H4 (cell line): ENCODE results near the gene SLC35E1. TPM values are rescaled to one million over a fixed set of nuclear protein-coding genes. Genes with fewer than 3 reads are reported as not detected.
"Not testable (repeated sequence)": the region's sequence is repeated elsewhere in the genome, so short reads cannot be mapped to it uniquely, and the experiment has no call there.

Experiments
- DNase-seq: peaks from one replicate; pipeline ENCODE4 v3.0.0-alpha.2; 2015; ENCODE audit warnings: low spot score
- total RNA-seq: library from RNA; depleted of rRNA; stranded (reverse); fragments of >200 nt; shearing (Covaris generic); gene quantifications from 2 replicates; pipeline ENCODE4 v1.2.3, GENCODE V29; 2014

SLC35E1 gene
- total RNA-seq, 1 experiment from 2014 or later, result 29.6 TPM

GRCh38 chr19:16544473-16545231, 27.6 kb downstream of the SLC35E1 start:
- no peak for DNase-seq

- not testable (repeated sequence) for DNase-seq
These were observed 28.5 kb downstream of the SLC35E1 start for GRCh38 chr19:16543734-16544133.

- DNase-seq, result no peak
These were observed 29.2 kb downstream of the SLC35E1 start for GRCh38 chr19:16542910-16543472.

- DNase-seq, result peak; percentile 92
These were observed 29.9 kb downstream of the SLC35E1 start, which contains the start of gene CHERP for GRCh38 chr19:16542045-16542909. TSS of gene CHERP (minus strand) at chr19:16542437. CDS start at chr19:16542378, 59 bp downstream.

- DNase-seq, result no peak
These were observed 30.6 kb downstream of the SLC35E1 start for GRCh38 chr19:16541526-16542044.

GRCh38 chr19:16540948-16541347, 31.3 kb downstream of the SLC35E1 start:
- DNase-seq, result no peak

- no peak for DNase-seq
These were observed 35.1 kb downstream of the SLC35E1 start for GRCh38 chr19:16537111-16537510.

- DNase-seq, result no peak
These were observed 36.1 kb downstream of the SLC35E1 start for GRCh38 chr19:16536130-16536529.

GRCh38 chr19:16535381-16535780, 36.8 kb downstream of the SLC35E1 start:
- no peak for DNase-seq

GRCh38 chr19:16532440-16533234, 39.6 kb downstream of the SLC35E1 start:
- DNase-seq, result no peak

- no peak for DNase-seq
These were observed 40.9 kb downstream of the SLC35E1 start for GRCh38 chr19:16531380-16531669.

GRCh38 chr19:16530540-16531379, 41.5 kb downstream of the SLC35E1 start:
- DNase-seq, result no peak

- DNase-seq, result no peak
These were observed 42.6 kb downstream of the SLC35E1 start for GRCh38 chr19:16529466-16530144.

GRCh38 chr19:16527971-16528521, 44.2 kb downstream of the SLC35E1 start:
- no peak for DNase-seq

- DNase-seq, result no peak
These were observed 44.8 kb downstream of the SLC35E1 start for GRCh38 chr19:16527334-16527935.

GRCh38 chr19:16525751-16526481, 46.3 kb downstream of the SLC35E1 start:
- DNase-seq, result no peak

GRCh38 chr19:16524991-16525734, 47.1 kb downstream of the SLC35E1 start:
- DNase-seq, result no peak
